Measurements from ENCODE around the gene KCNE5.
"Not testable (repeated sequence)": the region's sequence is repeated elsewhere in the genome, so short reads cannot be mapped to it uniquely, and the experiment has no call there.

Gene KCNE5

DNA sequence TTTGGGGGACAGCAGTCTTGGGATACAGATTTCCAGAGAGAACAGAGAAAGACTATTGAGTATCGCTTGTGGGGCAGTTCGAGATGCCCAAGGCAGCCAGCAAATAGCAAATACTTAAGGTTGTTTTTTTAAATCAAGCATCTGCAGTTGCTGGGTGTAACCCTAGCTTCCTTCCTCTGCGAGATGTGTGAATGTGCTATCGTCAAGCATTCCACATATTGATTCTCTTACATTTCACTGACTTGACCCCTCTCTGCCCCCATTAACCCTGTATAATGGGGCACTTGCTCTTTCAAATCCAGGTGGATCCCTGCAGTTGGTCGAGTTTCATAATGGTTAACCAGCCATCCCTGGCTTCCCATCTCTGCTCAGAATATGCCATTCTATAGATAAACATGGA lies 23.5 kb downstream of the KCNE5 start:
- DNase-seq, result no peak

DNA sequence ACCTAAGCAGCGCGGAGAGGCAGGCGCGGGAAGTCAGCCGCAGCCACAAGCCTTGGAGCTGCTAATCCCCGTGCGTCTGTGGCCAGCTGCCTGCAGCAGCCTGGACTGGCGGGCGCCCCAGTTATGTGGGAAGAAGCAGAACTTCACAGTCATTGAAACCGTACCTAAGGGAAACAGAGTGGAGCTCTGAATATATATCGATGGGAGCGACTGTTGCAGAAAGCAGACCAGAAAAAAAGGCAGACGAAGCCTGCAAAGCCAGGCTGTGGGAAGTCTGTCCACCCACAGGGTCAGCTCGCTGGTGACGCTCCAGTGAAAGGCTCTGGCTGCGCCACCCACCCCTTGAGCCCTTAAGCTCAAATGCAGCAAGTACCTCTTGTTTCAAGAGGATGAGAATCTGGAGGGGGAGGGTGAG lies 24.7 kb downstream of the KCNE5 start:
- no peak for DNase-seq

DNA sequence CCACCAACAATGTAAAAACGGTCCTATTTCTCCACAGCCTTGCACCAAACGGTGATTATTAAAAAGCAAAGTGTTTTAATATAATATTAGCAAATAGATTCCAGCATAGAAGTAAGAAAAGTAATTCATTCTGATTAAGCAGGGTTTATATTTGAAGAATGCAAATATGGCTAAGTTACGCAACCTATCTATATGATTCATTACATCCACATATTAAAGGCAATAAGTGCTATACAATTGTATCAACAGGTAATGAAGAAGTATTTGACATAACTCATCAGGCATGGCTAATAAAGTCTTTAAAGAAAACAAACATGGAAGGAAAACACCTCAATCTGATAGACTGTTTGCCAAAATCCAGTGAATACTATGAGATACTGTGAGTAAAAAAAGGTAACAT lies 29.0 kb downstream of the KCNE5 start:
- DNase-seq, result no peak

DNA sequence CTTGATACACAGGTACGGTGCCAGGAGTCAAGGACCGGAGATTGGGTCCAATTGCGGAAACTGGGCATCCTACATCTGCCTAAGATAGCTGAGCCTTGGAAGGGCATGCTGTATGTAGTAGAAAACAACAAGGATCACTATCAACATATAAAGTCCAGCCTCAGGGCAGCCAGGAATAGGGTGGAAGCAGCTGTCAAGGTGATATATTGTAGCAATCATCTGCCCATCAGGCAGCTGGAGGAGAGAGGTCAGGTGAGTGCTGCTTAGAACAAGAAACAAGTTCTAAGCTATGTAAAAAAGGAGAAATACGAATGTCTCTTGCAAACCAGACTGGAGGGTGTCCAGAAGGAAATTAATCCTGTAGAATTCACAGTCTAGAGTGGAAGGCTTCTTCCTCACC lies 34.8 kb downstream of the KCNE5 start:
- no peak for DNase-seq

DNA sequence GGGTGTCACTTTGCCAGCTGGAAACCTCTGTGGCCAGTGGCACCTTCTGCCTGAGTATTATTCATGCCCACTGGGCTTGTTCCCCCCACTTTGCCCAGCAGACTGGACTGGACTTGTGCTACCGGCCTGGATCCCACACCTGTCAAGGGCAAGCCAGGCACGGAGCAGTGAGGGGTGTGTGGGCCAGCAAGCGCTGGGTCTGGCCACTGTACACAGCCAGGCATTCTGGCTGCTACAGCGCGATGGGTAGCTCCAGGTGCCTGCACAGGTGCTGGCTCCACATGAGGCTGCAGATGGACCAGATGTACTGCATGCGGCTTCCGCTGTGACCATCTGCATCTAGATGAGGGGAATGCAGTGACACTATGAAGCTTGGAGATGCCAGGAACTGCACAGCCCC lies 39.5 kb downstream of the KCNE5 start:
- DNase-seq, result no peak

DNA sequence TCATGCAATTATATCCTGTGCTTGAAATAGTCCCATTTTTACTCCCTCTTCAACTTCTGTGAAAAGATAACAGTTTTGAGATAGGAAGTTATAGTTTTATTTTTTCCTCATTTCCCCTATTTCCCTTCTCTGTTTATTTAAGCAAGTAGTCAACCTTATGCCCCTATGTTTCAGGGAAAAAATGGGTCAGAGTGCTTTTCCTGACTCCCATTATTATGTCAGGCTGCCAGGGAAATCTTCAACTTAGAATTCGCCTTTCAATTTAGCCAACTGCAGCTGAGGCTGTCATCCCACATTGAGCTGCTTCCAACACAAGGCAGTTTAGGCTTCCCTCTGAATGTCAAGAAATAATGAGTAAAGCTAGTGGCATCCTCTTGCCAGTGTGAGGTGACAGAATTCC lies 46.1 kb downstream of the KCNE5 start:
- DNase-seq, result no peak

DNA sequence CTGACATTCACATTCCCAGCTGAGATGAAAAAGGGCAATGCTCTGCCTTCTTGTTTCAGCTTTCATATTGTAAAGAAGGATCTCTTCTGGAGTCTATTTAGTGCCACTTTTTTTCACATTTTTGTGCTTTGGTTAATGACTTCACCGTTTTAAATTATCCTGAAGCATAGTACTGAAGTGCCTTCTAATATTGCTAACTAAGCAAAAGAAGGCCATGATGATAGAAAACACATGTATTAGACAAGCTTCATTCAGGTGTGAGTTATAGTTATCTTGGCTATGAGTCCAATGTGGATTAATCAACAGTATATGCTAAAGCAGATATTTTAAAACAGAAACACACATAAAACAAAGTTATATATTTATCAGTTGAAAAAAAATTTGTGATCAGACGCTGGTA lies 47.9 kb downstream of the KCNE5 start:
- DNase-seq, result no peak

DNA sequence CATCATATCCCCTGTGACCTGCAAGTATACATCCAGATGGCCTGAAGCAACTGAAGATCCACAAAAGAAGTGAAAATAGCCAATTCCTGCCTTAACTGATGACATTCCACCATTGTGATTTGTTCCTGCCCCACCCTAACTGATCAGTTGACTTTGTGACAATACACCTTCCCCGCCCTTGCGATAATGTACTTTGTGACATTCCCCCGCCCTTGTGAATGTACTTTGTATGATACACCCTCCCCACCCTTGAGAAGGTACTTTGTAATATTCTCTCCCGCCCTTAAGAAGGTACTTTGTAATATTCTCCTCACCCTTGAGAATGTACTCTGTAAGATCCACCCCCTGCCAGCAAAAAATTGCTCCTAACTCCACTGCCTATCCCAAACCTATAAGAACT lies 48.9 kb downstream of the KCNE5 start:
- DNase-seq, result not testable (repeated sequence)

Measured in 8988T (cell line).